Endometrial microvascular endothelial cells (primary cell): ENCODE measurements around the gene OSR1. TPM values are rescaled to one million over a fixed set of nuclear protein-coding genes. Genes with fewer than 3 reads are reported as not detected.

Source experiments
- in situ Hi-C: cut with HindIII; loops from 2 replicates; pipeline ENCODE4 v1.10.0; 2017; ENCODE audit warnings: low sequenced_read_pairs, low pct_unique_long_range_greater_than_20kb; ENCODE audit errors: inconsistent ontology term
- total RNA-seq: library from RNA; depleted of rRNA; stranded (reverse); fragments of >200 nt; gene quantifications from one replicate; pipeline ENCODE4 v1.2.3, GENCODE V29; 2015; ENCODE audit errors: inconsistent ontology term

OSR1 gene
- total RNA-seq, 1 donor from 2014 or later, result not detected

DNA sequence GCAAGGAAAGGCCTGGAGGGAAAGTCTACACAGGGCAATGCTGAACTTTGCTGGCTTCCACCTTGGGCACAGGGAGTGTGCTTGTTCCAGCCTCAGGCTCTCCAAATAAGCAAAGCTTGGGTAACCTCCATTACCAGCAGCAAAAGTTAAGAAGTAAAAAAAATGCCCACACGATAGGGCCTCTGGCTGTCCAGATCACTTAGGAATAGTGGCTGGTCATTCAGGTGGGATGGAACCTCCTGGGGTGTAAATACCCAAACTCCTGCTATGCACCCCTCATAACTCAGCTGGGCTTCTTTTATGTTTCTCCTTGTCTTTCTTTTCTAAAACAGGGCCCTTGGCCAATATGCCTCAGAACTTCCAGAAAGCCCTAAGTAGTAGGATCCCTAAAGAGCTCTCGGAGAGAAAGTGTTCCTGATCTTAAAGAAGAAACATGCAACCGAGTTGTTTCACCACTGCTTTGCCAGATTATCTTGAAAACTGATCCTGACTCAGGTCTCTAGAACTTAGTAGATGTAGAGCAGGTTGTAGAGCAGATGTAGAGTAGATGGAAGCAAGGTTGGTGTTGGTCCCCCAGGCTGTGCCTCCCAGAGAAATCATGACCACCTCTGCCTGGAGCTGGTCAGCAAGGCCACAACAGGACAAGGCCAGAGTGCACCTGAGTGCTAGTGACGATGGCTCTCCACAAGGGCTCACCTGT is 2.0 kb upstream of the OSR1 start:
- in situ Hi-C loops, result no loop called here

DNA sequence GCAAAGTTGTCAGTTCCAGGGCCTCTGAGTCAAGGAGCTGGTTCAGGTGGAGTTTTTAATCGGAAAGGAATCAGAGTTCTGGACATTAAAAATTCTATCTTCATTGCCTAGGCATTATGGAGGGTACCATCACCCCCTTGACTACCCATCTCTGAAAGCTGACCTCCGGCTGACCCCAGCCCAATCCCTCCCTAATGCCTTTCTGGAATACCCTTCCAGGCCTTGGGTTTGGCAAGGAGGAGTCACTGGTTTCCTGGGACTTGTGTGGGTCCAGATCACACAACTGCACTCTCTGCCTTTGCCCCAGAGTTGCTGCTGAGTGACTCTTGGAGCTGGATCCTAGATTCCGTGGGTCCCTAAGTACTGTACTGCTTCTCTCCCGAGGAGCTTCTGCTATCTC is 1.0 kb upstream of the OSR1 start:
- in situ Hi-C loops, result no loop called here

GRCh38 chr2:19359021-19359357 is 566 bp upstream of the OSR1 start:
- in situ Hi-C loops, result no loop called here

- in situ Hi-C loops, result no loop called here
These were observed 801 bp downstream of the OSR1 start for GRCh38 chr2:19357402-19358241.

DNA sequence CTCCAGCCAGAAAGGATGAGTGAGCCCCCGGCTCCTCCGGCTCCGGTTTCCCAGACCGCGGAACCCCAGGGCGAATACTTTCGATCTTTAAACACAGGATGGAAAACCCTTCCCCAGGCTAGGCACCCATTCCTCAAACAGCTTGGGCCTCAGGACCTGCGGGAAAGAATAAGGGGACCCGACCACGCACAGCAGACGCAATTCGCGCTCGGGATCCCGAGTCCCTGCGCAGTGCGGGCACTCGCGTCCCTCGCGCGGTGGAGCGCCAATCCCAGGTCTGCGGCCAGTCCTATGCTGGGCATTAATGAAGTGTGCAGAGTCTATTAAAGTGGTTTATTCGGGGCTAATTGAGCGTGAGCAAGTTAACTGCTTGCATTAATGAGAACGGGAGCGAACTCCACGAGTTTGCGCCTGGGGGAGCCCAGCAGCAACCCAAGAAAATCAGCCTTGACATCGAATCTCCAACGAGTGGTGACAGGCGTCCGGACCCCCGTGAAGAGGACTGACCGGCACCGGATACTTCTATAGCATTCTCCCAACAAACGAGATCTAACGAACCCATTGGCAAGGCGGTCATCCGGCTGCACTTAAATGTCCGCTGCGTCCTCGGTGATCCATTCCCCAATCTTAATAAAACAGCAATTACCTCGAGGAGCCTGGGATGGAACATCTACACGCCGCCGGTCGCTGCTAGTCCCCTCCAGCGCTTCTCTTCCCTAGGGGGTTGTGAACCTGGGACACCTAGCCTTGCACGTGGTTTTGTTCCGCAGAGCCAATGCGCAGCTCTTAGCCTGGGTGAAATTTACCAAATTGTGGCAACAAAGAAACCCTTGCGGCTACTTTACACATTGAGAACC is 1.6 kb downstream of the OSR1 start:
- in situ Hi-C loops, result no loop called here

DNA sequence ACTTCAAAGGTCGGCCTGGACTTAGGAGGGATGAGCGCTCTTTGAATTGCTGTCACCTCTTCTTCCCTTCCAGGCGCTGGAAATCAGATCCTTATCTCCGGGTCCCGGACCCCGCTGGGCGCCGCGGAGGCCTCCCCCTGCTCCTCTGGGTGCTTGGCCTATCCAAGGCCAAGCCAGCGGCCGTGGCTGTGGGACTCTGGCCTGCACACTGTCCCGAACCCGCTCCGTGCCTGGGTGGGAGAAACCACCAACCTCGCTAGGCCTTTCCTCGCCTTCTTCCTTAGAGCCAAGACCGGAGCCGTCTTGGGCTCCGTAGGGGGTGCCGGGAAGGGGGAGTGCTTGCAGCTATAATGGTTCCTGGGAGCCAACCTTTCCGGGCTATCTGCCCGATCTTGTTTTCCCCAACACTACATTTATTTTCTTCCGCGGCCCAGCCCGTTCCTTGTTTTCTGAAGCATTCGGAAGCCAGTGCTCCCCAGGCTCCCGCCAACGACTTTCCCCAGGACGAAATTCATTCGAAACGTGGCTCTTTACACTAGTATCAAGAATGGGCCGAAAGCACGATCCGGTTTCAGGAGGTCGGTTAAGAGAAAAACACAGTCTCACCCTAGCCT is 2.4 kb downstream of the OSR1 start:
- in situ Hi-C loops, result no loop called here

DNA sequence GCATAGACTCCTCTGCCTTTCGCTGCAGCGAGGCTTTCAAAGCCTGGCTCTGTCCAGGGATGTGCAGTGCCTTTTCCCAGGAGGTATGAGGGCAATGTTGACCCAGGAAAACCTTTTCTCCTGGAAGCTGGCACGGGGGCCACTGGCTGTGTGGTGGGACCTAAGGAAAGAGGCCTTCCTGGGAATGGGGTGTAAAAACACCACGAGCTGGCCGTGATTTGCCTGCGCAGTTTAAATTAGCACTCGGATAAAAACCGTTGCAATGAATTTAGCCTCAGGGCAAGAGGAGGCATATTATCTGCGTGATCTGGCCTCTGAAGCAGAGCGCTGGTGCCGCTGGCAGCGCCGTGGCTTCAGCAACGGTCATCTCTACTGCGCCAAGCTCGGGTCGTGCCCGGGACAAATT is 3.0 kb downstream of the OSR1 start:
- in situ Hi-C loops, result no loop called here

DNA sequence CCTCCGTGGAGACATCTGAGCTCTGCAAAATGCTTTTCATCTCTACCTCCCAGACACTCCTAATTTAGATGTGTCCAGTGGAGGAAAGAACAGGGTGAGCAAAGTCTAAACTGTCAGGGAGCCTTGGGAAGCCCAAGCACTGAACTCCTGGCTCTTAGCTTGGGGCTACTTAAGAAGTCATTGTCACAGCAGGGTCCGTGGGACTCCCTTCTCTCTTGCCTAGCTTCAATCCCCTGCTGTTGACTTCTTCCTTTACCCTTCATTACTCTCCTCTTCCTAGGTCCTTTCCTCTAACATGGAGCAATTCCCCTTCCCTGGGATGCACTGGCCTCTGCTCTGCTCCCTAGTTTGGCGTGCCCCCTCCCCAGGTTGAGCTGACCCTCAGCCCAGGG is 3.4 kb downstream of the OSR1 start:
- in situ Hi-C loops, result no loop called here

DNA sequence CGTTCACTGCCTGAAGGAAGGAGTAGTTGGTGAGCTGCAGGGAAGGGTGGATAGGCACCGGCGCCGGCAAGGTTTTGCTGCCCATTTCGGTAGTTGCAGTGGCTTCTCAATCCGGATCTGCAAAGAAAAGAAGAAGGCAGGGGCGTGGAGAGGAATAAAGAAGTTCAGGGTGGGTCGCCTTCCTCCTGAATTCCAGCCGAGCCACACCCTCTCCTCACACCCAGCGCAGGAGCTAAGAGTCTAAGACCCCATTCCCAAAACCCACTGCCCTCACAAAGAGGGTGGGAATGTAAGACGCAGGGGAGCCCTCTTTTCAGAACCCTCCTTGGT is 4.7 kb downstream of the OSR1 start:
- in situ Hi-C loops, result no loop called here

- in situ Hi-C loops, result no loop called here
These were observed 5.3 kb downstream of the OSR1 start for GRCh38 chr2:19352946-19353720.

DNA sequence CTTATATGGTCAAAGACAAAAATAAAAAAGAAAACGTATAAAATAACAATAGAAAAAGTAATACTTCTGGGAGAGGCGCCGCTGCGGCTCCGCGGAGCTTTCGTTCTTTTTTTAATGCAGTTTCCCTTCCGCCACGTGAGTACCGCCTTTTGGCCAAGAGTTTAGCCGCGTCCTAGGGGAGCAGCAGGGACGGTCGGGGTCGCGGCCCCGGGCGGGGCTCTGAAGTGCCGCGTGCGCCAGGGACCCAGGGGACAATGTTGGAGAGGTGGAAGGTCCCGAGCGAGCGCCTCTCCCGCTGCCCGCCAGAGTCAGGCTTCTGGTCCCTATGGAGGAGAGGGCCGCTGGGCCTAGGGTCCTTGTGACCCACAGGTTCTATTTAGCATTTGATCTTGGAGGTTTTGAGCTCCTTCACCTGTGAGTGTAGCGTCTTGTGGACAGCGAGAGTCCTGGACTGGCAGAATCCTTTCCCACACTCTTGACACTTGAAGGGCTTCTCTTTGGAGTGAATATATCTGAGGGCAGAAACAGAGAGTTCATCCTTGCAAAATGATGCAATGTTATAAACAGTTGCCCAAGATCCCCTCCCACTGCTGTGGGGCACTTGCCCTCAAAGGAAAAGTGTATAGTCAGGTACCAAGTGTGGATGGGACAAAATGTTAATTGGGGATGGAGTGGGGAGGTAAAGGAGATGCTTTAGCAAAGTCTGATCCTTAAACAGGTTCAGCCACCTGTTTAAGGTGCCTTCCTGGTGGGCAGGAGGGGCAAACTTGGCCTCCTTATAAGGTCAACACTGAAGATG is 6.3 kb downstream of the OSR1 start:
- in situ Hi-C loops, result no loop called here

- in situ Hi-C loops, result no loop called here
These were observed 6.9 kb downstream of the OSR1 start for GRCh38 chr2:19351499-19351898.

GRCh38 chr2:19350678-19351401 is 7.6 kb downstream of the OSR1 start:
- in situ Hi-C loops, result no loop called here

DNA sequence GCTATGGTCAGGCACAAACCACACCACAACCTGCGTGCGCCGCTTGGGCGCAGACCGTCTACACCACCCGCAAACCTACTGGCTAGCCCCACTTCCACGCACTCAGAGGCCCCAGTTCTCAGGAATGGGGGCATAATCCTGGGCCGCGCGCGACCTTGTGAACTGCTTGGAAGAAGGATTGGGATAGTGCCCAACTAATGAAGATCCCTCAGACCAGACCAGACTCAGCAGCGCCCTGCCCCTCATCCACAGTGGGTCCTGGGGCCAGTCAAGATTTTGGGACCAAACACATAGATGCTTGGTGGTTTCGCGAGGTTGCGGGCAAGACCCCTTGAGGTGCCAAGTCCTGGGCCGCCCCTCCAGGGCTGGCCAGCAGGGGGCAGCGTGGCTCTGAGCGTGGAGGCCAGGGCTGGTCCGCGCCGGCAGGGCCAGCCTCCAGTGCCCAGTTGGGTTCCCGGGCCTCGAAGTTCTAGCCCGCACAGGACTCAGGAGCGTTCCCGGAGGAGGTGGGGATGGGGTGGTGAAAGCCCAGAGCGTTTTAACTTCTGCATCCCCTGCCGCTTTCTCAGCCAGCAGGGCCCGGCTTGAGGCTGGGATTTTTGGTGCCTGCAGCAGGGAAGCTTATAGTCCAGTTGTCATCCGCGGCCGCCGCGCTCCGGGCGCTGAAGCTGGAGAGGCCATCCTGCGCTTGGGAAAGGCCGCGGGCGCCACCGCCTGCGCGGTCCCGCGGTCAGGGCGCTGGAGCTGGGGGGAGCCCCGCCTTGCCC is 8.3 kb downstream of the OSR1 start:
- in situ Hi-C loops, result no loop called here

GRCh38 chr2:19348692-19349091 is 9.7 kb downstream of the OSR1 start:
- in situ Hi-C loops, result no loop called here

- in situ Hi-C loops, result no loop called here
These were observed 10.5 kb downstream of the OSR1 start for GRCh38 chr2:19347619-19348562.
